Transverse colon (tissue), 4 donors: ENCODE data around the gene TMTC1. TPM values are rescaled to one million over a fixed set of nuclear protein-coding genes. Genes with fewer than 3 reads are reported as not detected.

ENCODE experiments used
- DNase-seq: peaks from one replicate; pipeline ENCODE4 v3.0.0-alpha.2; 2019
- H3K27ac ChIP-seq, 4 donors: fragments of 200-600 bp; sonication (generic); 2 replicates each; pipeline ENCODE4 v1.5.1; 2016 to 2018; ENCODE audit warnings: inconsistent platforms in 4 of 4
- H3K27me3 ChIP-seq: fragments of 200-600 bp; sonication (generic); 2 replicates; pipeline ENCODE4 v1.5.1; 2017; ENCODE audit warnings: inconsistent platforms
- H3K36me3 ChIP-seq, 4 donors: fragments of 200-600 bp; sonication (generic); 2 replicates each; pipeline ENCODE4 v1.5.1; 2017 to 2019; ENCODE audit warnings: inconsistent platforms in 4 of 4
- H3K4me1 ChIP-seq, 4 donors: fragments of 200-600 bp; sonication (generic); 2 replicates each; pipeline ENCODE4 v1.5.1; 2017 to 2020; ENCODE audit warnings: inconsistent platforms in 4 of 4
- H3K4me3 ChIP-seq, 4 donors: fragments of 200-600 bp; sonication (generic); 1 replicate in 1 of 4; 2 replicates in 3 of 4; pipeline versions ENCODE4 v1.5.1 to v1.6.1; 2017 to 2019; ENCODE audit warnings: inconsistent platforms in 4 of 4
- H3K9me3 ChIP-seq, 2 donors: fragments of 200-600 bp; sonication (generic); 2 replicates each; pipeline ENCODE4 v1.5.1; 2017 to 2019; ENCODE audit warnings: inconsistent platforms in 2 of 2
- CTCF ChIP-seq, 5 experiments: fragments of 200-600 bp in 3 of 5; fragments of 450-650 bp in 2 of 5; sonication (generic) in 3 of 5; IDR thresholded peaks; 1 replicate in 2 of 5; 2 replicates in 3 of 5; pipeline ENCODE4 v1.5.1; 2016 to 2017; ENCODE audit warnings: antibody characterized with exemption in 5 of 5, inconsistent platforms in 3 of 5, mild to moderate bottlenecking in 2 of 5, moderate library complexity in 1 of 5
- EP300 ChIP-seq: sonication (generic); formaldehyde crosslinking; IDR thresholded peaks from one replicate; pipeline ENCODE4 v1.6.1; 2017; ENCODE audit warnings: antibody characterized with exemption, low read depth
- POLR2A ChIP-seq: fragments of 450-650 bp; IDR thresholded peaks from one replicate; pipeline ENCODE4 v1.6.1; 2016; ENCODE audit warnings: antibody characterized with exemption, mild to moderate bottlenecking, moderate library complexity
- POLR2AphosphoS5 ChIP-seq, 3 donors: sonication (generic); formaldehyde crosslinking; IDR thresholded peaks; one replicate each; pipeline ENCODE4 v1.6.1; 2016; ENCODE audit warnings: antibody characterized with exemption in 3 of 3
- WGBS, 2 donors: methylation state at CpG; one replicate each; pipeline ENCODE4 v1.1.5; 2018; ENCODE audit warnings: low coverage in 1 of 2; 5-methylcytosine and 5-hydroxymethylcytosine counted together
- in situ Hi-C, 4 donors: fragments of 200-750 bp; cut with MboI; loops; one replicate each; pipeline versions ENCODE4 v1.15.0 to v1.15.1; 2017; ENCODE audit warnings: low sequenced_read_pairs in 3 of 4, low pct_ligation_motif_present in 1 of 4, low pct_unique_long_range_greater_than_20kb in 1 of 4
- intact Hi-C: fragments of 100-400 bp; cut with DNase I; formaldehyde crosslinking; loops from one replicate; pipeline ENCODE4 v1.15.1; 2023; ENCODE audit warnings: low total_unique reads
- total RNA-seq, 4 donors: library from RNA; depleted of rRNA; stranded (reverse); fragments of >200 nt; gene quantifications; one replicate each; pipeline ENCODE4 v1.1.0, GENCODE V29; 2016

The TMTC1 gene
- total RNA-seq, 4 donors from 2014 or later: 10.2 to 26.9 (median 16.9) TPM

DNA sequence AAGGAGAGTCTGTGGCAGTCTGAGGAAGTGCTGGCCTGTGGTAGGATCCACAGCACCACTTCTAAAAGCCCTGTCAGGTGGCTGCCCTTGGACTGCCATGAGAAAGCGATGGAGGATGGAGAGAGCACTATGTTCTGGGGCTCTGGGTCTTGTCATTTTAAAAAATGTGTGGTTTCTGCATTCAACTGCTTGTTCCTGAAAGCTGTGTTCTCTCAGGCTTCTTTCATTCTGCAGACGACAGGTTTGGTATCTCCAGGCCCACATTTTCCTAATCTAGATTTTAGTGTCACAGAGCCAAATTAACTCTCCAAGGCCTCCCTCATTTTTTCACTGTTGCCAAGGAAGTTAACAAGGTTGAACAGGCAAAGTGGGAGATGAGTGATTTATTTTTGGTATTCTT, 296.8 kb downstream of the TMTC1 start:
- Histone ChIP-seq H3K36me3 (no peaks in the 10 kb centered on the region), H3K4me3 (no peak overlapping the region), H3K4me1 (no peaks in the 10 kb centered on the region), H3K9me3 (no peaks in the 10 kb centered on the region), H3K27ac (no peak overlapping the region), H3K27me3 (no peaks in the 10 kb centered on the region)
- in situ Hi-C loops: no loop called here
- no peak for DNase-seq
- 56 to 65% methylated on average over 1 to 2 of the region's 2 CpGs for WGBS, 2 donors
- intact Hi-C loops: no loop called here
- no peak for TF ChIP-seq POLR2A
- no peak for TF ChIP-seq POLR2AphosphoS5 (IDR thresholded peaks at IDR 0.05)
- TF ChIP-seq CTCF (IDR thresholded peaks at IDR 0.05): no peak
- TF ChIP-seq EP300: no peak

DNA sequence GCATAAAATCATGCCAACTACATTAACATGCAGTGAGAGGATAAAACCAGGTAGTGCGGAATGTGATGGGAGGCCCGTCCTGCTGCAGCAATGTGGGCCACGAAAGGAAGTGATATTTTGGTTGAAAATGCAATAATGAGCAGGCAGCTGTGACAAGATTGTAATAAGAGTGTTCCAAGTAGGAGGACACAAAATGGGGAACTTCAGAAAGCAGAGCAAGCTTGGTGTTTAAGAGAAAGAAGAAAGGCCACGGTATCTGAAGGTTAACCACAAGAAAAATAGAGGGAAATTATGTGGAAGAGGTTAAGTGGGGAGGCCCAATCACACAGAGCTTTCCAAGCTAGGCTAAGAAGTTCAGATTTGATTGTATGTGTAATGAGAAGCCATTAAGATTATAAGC, 320.5 kb downstream of the TMTC1 start:
- no peaks in the 10 kb centered on the region for H3K9me3 ChIP-seq
- intact Hi-C loops: no loop called here
- in situ Hi-C loops: no loop called here
- no peak for TF ChIP-seq POLR2A
- WGBS, 2 donors: 47 to 68% methylated on average over 3 to 4 of the region's 4 CpGs
- H3K27me3 ChIP-seq: no peaks in the 10 kb centered on the region
- no peak overlapping the region for H3K4me3 ChIP-seq
- DNase-seq: no peak
- H3K4me1 ChIP-seq: no peaks in the 10 kb centered on the region
- no peaks in the 10 kb centered on the region for H3K36me3 ChIP-seq
- no peak overlapping the region for H3K27ac ChIP-seq

GRCh38 chr12:29460082-29460481, 323.7 kb downstream of the TMTC1 start:
- H3K36me3 ChIP-seq: no peaks in the 10 kb centered on the region
- H3K4me3 ChIP-seq: no peak overlapping the region
- intact Hi-C loops (no loop called here), in situ Hi-C loops (no loop called here)
- WGBS, 2 donors: 85 to 100% methylated on average over 1 to 2 of the region's 2 CpGs
- H3K9me3 ChIP-seq: no peaks in the 10 kb centered on the region
- TF ChIP-seq CTCF (IDR thresholded peaks at IDR 0.05): no peak
- no peak for TF ChIP-seq POLR2AphosphoS5 (IDR thresholded peaks at IDR 0.05)
- TF ChIP-seq EP300: no peak
- no peak for TF ChIP-seq POLR2A
- no peaks in the 10 kb centered on the region for H3K27me3 ChIP-seq
- H3K27ac ChIP-seq: no peak overlapping the region
- DNase-seq: no peak
- H3K4me1 ChIP-seq: no peaks in the 10 kb centered on the region

- Histone ChIP-seq H3K4me3 (no peak overlapping the region), H3K27me3 (no peaks in the 10 kb centered on the region), H3K9me3 (no peaks in the 10 kb centered on the region), H3K4me1 (no peaks in the 10 kb centered on the region), H3K36me3 (no peaks in the 10 kb centered on the region), H3K27ac (no peak overlapping the region)
- 31 to 40% methylated on average over 1 of the region's 1 CpG for WGBS, 2 donors
- TF ChIP-seq POLR2AphosphoS5 (IDR thresholded peaks at IDR 0.05) (no peak), POLR2A (no peak), EP300 (no peak), CTCF (IDR thresholded peaks at IDR 0.05) (no peak)
- intact Hi-C loops: no loop called here
- no peak for DNase-seq
- in situ Hi-C loops: no loop called here
These were observed 328.7 kb downstream of the TMTC1 start for GRCh38 chr12:29455087-29455486.

- in situ Hi-C loops: no loop called here
- WGBS, 2 donors: 90 to 93% methylated on average over 2 of the region's 2 CpGs
- TF ChIP-seq POLR2AphosphoS5 (IDR thresholded peaks at IDR 0.05) (no peak), POLR2A (no peak), EP300 (no peak), CTCF (IDR thresholded peaks at IDR 0.05) (no peak)
These were observed 331.9 kb downstream of the TMTC1 start for GRCh38 chr12:29451888-29452287.

More at GRCh38 chr12:29451888-29452287, 331.9 kb downstream of the TMTC1 start:
- intact Hi-C loops: no loop called here
- H3K27ac ChIP-seq: no peak overlapping the region
- no peaks in the 10 kb centered on the region for H3K36me3 ChIP-seq
- H3K27me3 ChIP-seq: no peaks in the 10 kb centered on the region
- no peak overlapping the region for H3K4me3 ChIP-seq
- H3K4me1 ChIP-seq: no peaks in the 10 kb centered on the region
- no peaks in the 10 kb centered on the region for H3K9me3 ChIP-seq
- no peak for DNase-seq
